Middle frontal gyrus (tissue), 1 donor: ENCODE results near the gene POLD4.
A peak's percentile ranks its signal among the peaks of the same experiment; 100 is the strongest.

Source experiments
- DNase-seq: peaks from one replicate; pipeline ENCODE4 v3.0.0-alpha.2; 2015; ENCODE audit warnings: low spot score; ENCODE audit errors: extremely low spot score

Gene POLD4

GRCh38 chr11:67389477-67389876, 36.1 kb upstream of the POLD4 start:
- no peak for DNase-seq

DNA sequence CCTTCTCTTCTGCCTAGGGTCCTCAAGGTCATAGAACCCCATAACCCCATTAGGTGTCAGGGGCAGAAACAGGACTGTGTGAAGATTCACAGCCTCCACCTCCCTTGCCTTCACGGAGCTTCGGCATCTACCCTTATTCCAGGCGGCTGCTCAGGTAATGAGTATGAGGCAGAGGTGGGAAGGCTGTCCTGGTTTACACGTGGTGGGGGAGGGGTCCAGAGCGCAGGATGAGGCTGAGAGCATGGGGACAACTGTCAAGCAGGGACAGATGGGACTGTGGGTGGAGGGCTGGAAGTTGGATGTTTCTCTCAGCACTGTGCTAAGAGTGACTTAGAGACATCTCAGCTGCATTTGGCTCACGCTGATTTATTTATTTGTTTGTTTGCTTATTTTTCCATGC, 34.2 kb upstream of the POLD4 start:
- DNase-seq, result no peak

DNA sequence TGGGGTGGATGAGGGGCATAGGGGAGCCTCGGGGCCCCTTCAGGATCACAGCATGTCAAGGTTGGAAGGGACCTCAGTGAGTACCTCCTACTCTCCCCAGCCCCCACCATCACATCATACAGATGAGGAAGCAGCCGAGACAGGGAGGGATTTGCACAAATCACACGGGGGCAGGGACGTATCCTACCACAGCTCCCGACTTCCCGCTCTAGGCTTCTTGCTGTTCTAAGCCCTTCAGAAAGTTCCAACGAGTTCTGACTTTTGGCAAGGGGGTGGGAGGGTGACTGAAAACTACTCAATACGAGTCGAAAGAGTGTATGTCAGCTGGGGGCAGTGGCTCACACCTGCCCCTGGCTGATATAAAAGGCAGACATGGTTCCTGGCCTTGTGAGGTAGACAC, 33.7 kb upstream of the POLD4 start:
- no peak for DNase-seq

- no peak for DNase-seq
Measured at GRCh38 chr11:67384851-67385366, 31.6 kb upstream of the POLD4 start.

DNA sequence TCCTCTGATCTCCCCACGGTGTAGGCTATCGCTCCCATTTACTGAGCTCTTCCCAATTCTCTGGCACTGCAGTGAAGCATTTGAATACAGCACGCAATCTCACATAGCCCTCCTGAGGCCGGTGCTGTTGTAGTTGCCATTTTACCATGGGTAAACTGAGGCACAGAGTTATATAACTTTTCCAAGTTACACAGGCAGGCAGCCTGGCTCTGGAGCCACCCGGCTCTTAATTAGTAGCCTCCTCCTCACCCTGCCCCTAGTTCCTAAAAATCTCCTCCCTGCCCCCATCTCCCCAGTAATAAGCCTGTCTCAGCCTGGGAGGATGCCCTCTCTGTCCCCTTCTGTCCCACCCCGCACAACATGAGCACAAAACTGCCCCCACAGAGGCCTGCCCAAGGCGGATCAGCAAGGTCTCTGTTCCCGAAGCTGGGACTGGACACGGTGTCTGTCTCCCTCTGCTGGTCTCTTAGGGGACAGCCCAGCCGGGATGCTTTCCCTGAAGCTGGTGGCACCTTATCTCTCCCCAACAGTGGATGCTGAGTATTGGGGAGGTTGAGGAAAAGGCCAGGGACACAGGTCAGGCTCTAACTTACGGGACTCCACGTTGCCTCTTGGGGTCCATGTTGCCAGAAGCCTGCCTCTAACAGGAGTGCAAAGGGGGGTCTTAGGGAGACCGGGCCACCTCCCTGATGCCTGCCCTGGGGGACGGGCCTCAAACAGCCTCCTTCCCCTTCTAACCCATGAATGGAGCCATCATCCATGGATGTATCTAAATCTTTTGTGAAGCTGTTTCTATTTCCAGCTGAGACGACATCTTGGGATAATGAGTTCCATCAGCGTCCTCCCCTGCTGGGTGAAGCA, 29.2 kb upstream of the POLD4 start:
- peak; percentile 47 for DNase-seq

- no peak for DNase-seq
Measured at GRCh38 chr11:67381244-67381972, 28.1 kb upstream of the POLD4 start.

GRCh38 chr11:67379061-67380058, 26.0 kb upstream of the POLD4 start:
- DNase-seq, result no peak

DNA sequence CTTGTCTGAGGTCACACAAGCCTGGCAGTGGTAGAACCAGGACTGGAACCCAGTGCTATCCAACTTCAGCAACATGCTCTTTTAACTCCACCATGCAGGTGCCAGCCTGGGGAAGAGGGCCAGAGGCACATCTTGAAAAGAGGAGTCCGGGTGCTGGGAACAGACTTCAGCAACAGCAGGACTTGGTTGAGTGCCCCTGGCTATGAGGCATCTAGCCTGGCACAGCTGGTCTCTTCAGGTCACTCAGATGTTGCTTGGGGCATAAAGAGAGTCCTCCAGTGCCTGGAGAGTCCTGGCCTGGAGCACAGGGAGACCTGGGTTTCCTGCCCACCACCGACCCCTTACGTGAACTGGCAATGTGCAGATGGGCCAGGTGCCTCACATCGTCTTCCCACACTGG, 25.2 kb upstream of the POLD4 start:
- DNase-seq, result no peak

DNA sequence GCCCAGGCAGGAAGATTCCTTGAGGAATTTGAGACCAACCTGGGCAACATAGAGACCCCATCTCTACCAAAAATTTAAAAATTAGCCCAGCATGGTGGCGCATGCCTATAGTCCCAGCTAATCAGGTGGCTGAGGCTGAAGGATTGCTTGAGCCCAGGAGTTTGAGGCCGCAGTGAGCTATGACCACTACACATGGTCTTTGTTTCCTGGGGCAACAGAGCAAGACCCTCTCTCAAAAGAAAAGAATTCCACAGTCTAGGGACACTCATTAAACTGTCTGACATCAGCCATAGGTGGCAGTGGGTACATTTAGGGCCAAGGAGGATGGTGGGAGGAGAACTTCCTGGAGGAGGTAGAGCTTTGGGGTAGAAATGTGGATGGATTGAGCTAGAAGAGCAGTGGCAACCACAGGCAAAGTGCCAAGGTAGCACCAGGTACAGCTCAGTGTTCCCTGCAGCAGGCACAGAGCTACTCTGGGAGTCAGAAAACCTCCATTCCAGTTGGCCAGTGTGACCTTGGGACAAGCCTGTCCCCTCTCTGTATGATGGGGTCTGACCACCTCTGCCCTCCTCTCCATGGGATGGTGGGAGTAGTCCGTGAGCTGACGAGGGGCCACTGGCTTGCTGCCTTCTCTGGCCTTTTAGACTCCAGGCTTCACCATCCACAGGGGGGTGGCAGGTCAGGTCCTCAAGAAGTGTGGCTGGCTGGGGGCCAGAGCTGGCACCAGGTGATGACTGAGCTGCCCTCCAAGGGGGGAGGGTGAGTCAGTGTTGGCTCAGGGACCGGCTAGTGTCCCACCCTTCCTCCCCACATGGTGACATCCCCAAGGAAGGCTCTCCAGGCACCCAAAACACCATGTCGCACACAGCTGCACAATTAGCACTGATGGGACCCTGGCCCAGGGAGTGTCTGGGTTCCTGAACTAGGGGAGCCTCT, 23.8 kb upstream of the POLD4 start:
- no peak for DNase-seq

- DNase-seq, result no peak
Measured at GRCh38 chr11:67376063-67376820, 22.9 kb upstream of the POLD4 start.

GRCh38 chr11:67375320-67376055, 22.1 kb upstream of the POLD4 start:
- DNase-seq, result no peak

DNA sequence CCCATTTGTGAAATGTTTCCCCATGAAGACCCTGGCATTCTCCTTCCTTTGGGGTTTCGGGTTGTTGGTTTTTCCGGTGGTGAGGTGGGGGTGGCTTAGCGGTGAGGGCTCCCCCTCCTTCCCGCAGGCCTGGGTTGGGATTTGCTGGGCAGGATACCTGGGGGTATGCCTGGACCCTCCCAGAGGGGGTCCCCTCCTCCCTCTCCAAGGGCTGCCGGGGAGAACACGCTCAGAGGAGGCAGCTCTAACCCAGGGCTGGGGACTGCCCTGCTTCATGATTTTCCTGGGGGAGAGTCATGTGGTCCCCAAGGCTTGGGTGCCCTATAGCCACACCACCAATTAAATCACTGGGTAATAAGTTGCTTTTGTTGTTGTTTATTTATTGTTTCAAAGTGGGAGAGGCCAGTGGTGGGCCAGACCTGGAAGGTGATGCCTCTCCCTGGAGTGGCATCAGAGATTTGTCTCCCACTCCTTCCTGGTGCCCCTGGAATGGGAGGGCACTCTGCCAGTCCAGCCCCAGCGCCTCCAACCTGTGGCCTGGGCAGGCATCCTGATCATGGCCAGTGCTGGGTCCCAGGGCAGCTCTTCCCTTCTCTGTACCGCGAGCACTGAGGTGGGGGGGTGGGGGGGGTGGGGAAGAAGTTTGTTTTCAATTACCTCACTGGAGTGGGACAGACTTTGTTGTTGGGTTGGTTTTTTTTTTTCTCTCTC, 21.4 kb upstream of the POLD4 start:
- no peak for DNase-seq

- DNase-seq, result no peak
Measured at GRCh38 chr11:67373648-67374570, 20.6 kb upstream of the POLD4 start.

DNA sequence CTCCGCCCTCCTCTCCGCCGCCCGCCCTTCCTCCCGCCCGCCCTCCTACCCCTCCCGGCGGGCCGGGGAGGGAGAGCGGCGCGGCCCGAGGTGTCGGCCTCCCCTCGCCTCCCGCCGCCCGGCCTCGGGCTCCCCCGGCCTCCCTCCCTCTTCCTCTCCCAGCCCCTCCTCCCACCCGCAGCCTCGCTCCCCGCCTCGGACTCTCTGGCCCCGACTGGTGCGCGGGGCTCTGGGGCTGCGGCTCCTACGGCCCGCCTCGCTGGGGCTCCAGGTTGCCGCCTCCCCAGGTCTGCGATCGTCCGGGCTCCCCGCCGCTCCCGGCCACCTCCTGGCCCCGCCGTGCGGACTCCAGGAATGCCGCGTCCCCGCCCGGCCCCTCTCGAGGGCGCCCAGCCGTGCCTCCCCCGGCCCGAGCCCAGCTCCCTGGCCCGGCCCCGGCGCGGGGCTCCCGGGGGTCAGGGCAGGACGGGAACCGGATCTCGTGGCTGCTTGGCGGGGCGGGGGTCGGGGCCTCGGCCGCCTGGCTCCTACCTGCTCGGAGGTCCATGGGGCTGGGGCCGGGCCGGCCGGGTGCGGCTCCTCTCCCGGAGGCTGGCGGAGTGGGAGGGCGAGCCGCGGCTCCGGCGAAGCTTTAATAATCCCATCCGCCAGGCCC, 19.8 kb upstream of the POLD4 start, which contains the start of gene CLCF1:
CLCF1 (minus strand) TSS at position 606 of the 655 bp plus-strand sequence; CDS start at position 547, 59 bp downstream.
- no peak for DNase-seq

GRCh38 chr11:67372321-67372992, 19.1 kb upstream of the POLD4 start:
- DNase-seq, result no peak

DNA sequence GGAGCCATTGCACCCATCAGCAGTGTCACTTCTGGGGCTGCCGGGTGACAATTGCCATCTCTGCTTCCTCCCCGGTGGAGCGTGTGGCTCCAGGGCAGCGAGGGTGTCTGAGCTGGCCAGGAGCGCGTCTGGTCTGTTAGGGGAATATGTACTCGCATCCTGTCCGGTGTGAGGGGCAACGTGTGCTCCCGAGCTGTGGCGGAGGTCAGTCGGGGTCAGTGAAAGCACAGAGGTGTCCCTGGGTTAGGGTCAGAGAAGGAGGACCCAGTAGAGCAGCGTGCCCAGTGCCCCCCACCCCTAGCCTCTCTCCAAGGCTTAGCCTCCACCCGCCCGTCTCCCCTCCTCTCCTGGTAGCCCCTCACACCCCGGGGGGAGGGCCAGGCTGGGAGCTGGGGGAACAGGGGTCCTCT, 18.6 kb upstream of the POLD4 start:
- no peak for DNase-seq
